22Rv1 (cell line): Measurements from ENCODE around the gene DAG1.

Experiments used
- ZFX ChIP-seq: fragments of 450-650 bp; IDR thresholded peaks from 2 replicates; pipeline ENCODE4 v1.6.1; 2017; ENCODE audit warnings: antibody characterized with exemption, borderline replicate concordance
- TF ChIP-seq, protein P1 (sequence below): fragments of 450-650 bp; IDR thresholded peaks from 2 replicates; pipeline ENCODE4 v1.5.1; 2017; ENCODE audit warnings: mild to moderate bottlenecking

DNA sequence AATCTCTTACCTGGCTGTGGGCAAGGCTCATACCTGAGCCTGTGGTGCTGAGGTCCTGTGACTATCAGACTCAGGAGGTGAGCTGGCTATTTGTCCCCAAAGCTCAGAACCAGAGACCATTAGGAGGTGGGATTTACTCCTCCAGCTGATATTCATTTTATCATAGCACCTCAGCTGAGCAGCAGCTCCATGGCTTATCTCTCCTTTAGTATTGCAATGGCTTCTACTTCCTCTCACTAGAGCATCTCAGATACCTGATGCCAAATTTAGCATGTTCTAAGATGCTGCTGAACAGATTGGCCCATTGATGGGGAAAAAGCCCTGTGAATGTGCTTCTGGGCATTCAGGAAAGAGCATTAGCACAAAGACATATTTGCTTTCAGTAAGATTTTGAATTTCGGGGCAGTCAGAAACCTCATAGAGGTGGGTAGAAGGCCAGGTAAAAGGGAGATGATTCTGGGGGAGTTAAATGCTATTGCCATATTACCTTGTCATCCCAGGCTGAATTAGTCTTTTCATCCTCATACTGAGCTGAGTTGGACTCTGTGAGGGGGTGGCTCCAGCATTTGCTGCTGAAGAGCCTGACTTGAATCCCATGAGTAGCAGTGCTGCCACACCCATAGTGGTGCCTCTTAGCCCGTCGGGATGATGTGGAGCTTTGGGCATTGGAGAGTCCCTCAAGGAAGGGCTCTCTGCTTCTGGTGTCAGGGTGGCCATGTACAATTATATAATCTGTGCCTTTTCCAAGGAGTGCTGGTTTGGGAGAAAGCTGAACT lies 86.6 kb downstream of the DAG1 start:
- TF ChIP-seq, protein P1, sequence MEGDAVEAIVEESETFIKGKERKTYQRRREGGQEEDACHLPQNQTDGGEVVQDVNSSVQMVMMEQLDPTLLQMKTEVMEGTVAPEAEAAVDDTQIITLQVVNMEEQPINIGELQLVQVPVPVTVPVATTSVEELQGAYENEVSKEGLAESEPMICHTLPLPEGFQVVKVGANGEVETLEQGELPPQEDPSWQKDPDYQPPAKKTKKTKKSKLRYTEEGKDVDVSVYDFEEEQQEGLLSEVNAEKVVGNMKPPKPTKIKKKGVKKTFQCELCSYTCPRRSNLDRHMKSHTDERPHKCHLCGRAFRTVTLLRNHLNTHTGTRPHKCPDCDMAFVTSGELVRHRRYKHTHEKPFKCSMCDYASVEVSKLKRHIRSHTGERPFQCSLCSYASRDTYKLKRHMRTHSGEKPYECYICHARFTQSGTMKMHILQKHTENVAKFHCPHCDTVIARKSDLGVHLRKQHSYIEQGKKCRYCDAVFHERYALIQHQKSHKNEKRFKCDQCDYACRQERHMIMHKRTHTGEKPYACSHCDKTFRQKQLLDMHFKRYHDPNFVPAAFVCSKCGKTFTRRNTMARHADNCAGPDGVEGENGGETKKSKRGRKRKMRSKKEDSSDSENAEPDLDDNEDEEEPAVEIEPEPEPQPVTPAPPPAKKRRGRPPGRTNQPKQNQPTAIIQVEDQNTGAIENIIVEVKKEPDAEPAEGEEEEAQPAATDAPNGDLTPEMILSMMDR: no peak
- TF ChIP-seq ZFX: no peak
